Peyer's patch (tissue), 4 donors: Measurements from ENCODE around the gene XPNPEP3. TPM values are rescaled to one million over a fixed set of nuclear protein-coding genes. Genes with fewer than 3 reads are reported as not detected.

ENCODE experiments used
- DNase-seq, 3 donors: peaks; one replicate each; pipeline ENCODE4 v3.0.0-alpha.2; 2017 to 2019
- H3K27ac ChIP-seq, 4 donors: fragments of 200-600 bp; sonication (generic); one replicate each; pipeline ENCODE4 v1.5.1; 2016 to 2019
- H3K27me3 ChIP-seq, 2 donors: fragments of 200-600 bp; sonication (generic); one replicate each; pipeline ENCODE4 v1.5.1; 2019
- H3K36me3 ChIP-seq, 3 donors: fragments of 200-600 bp; sonication (generic); one replicate each; pipeline ENCODE4 v1.5.1; 2016 to 2019
- H3K4me1 ChIP-seq, 4 donors: fragments of 200-600 bp; sonication (generic); one replicate each; pipeline ENCODE4 v1.5.1; 2016 to 2019
- H3K4me3 ChIP-seq, 4 donors: fragments of 200-600 bp; sonication (generic); 1 replicate in 3 of 4; 2 replicates in 1 of 4; pipeline ENCODE4 v1.5.1; 2016 to 2019; ENCODE audit warnings: mild to moderate bottlenecking in 1 of 4
- H3K9me3 ChIP-seq, 4 donors: fragments of 200-600 bp; sonication (generic); one replicate each; pipeline ENCODE4 v1.5.1; 2016 to 2019; ENCODE audit warnings: mild to moderate bottlenecking in 1 of 4
- CTCF ChIP-seq, 6 experiments: fragments of 450-650 bp in 4 of 6; fragments of 200-600 bp in 2 of 6; sonication (generic) in 1 of 6; IDR thresholded peaks; one replicate each; pipeline ENCODE4 v1.5.1; 2017 to 2019; ENCODE audit warnings: antibody characterized with exemption in 6 of 6, mild to moderate bottlenecking in 3 of 6, moderate library complexity in 1 of 6
- POLR2A ChIP-seq, 2 donors: fragments of 450-650 bp; IDR thresholded peaks; one replicate each; pipeline ENCODE4 v1.5.1; 2017; ENCODE audit warnings: antibody characterized with exemption in 2 of 2, mild to moderate bottlenecking in 2 of 2, moderate library complexity in 2 of 2
- total RNA-seq, 4 donors: library from RNA; depleted of rRNA; stranded (reverse); fragments of >200 nt; gene quantifications; one replicate each; pipeline ENCODE4 v1.1.0, GENCODE V29; 2016

The XPNPEP3 gene
- total RNA-seq, 4 donors from 2014 or later: 1.4 to 10.5 (median 6.6) TPM

DNA sequence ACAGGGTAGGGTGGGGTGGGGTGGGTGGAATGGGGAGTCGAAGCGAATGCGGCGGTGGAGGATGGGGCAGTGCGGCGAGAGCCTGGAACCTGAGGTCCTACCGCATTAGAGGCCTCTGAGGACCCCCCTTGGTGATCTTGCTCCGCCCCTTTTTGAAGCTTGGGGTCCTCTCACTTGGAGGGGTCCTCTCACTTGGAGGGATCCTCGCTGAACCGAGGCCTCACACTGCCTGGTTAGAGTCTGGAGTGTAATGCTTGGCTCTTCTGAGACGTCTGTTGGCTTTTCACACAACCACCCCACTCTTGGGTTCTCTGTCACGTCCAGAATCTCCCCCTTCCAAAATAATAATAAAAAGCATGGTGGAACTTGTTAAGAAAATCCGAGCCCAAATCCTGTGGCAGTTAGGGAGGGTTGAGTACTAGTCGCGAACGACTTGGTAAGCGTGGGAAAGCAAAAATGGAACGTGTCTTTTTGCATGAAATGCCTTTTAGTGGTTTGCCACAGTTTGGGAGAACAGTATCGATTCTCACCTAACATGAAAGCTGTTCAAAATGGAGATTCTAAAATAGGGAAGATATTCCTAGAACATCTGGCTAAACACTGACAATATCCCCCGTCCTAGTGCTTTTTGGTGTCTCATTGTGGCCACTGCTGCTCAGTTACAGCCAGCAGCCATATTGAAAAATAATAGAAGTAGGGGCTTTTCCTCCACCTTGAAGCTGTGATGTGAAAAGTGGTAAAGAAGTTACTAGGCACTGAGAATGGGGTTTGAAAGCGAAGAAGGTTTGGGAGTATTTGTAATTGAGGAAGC is 95.1 kb downstream of the XPNPEP3 start:
- Histone ChIP-seq H3K27ac (peak overlapping the region; percentile 92 to 97 (median 95)), H3K27me3 (no peaks in the 10 kb centered on the region), H3K36me3 (peaks cover 0 to 12% (median 0%) of the 10 kb centered on the region in 3 donors), H3K9me3 (no peaks in the 10 kb centered on the region), H3K4me1 (peaks cover 0 to 20% (median 6%) of the 10 kb centered on the region in 4 donors), H3K4me3 (peak overlapping the region; percentile 66 to 100 (median 75))
- no peak for TF ChIP-seq CTCF (IDR thresholded peaks at IDR 0.05)
- TF ChIP-seq POLR2A (IDR thresholded peaks at IDR 0.05): no peak
- DNase-seq: no peak

- H3K27ac ChIP-seq: no peak overlapping the region
- peaks cover 0 to 20% (median 6%) of the 10 kb centered on the region in 4 donors for H3K4me1 ChIP-seq
- TF ChIP-seq CTCF (IDR thresholded peaks at IDR 0.05): no peak
- TF ChIP-seq POLR2A (IDR thresholded peaks at IDR 0.05): no peak
Measured at GRCh38 chr22:40953471-40953870, 96.5 kb downstream of the XPNPEP3 start.

DNA sequence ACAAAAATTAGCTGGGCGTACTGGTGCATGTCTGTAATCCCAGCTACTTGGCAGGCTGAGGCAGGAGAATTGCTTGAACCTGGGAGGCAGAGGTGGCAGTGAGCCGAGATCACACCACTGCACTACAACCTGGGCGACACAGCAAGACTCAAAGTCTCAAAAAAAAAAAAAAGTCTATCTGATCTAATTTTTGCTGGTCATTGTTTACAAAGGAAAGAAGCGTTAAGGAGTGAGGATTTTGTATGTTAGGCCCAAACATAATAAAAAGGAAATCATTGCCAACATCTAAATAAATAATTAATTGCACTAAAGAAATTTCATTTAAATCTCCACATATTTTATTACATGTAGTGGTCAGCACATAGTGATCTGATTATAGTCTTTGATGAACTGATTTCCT is 97.2 kb downstream of the XPNPEP3 start:
- H3K27ac ChIP-seq: no peak overlapping the region
- H3K4me3 ChIP-seq: no peak overlapping the region
- H3K36me3 ChIP-seq: peaks cover 0 to 25% (median 0%) of the 10 kb centered on the region in 3 donors
- no peak for DNase-seq
- TF ChIP-seq CTCF (IDR thresholded peaks at IDR 0.05): no peak
- no peak for TF ChIP-seq POLR2A (IDR thresholded peaks at IDR 0.05)
- no peaks in the 10 kb centered on the region for H3K9me3 ChIP-seq
- H3K4me1 ChIP-seq: peaks cover 0 to 20% (median 6%) of the 10 kb centered on the region in 4 donors
- H3K27me3 ChIP-seq: no peaks in the 10 kb centered on the region

More at GRCh38 chr22:40953471-40953870, 96.5 kb downstream of the XPNPEP3 start:
- peak overlapping the region in 1 of 4 donors; percentile 74 for H3K4me3 ChIP-seq
- H3K36me3 ChIP-seq: peaks cover 0 to 18% (median 0%) of the 10 kb centered on the region in 3 donors
- H3K27me3 ChIP-seq: no peaks in the 10 kb centered on the region
- no peak for DNase-seq
- no peaks in the 10 kb centered on the region for H3K9me3 ChIP-seq

DNA sequence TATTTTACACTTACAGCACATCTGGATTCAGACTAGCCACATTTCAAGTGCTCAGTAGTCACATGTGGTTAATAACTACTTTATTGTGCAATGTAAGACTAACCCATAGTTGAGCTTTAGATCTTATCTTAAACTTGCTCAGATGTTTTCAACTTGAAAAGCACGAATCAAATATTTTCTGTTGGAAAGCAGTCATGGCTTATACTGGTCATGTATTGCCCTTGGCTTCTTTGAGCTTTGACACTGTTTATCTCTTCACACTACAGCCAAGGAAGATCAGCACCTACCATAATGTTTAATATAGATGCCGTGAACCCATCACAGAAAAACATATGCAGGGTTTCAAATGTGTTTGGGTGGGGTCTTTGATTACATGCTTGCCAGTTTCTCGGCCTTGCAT is 98.6 kb downstream of the XPNPEP3 start:
- Histone ChIP-seq H3K36me3 (peaks cover 0 to 35% (median 0%) of the 10 kb centered on the region in 3 donors), H3K4me3 (no peak overlapping the region), H3K4me1 (peaks cover 0 to 14% (median 4%) of the 10 kb centered on the region in 4 donors), H3K27me3 (no peaks in the 10 kb centered on the region), H3K27ac (no peak overlapping the region), H3K9me3 (no peaks in the 10 kb centered on the region)
- TF ChIP-seq CTCF (IDR thresholded peaks at IDR 0.05) (no peak), POLR2A (IDR thresholded peaks at IDR 0.05) (no peak)
- DNase-seq: no peak

DNA sequence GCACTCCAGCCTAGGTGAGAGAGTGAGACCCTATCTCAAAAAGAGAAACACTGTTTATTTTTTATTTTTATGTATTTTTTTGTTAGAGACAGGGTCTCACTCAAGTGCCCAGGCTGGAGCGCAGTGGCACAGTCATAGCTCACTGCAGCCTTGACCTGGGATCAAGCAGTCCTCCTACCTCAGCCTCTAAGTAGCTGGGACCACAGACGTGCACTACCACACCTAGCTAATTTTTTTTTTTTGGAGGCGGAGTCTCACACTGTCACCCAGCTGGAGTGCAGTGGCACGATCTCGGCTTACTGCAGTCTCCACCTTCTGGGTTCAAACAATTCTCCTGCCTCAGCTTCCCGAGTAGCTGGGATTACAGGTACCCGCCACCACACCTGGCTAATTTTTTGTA is 100.7 kb downstream of the XPNPEP3 start:
- Histone ChIP-seq H3K36me3 (peaks cover 0 to 42% (median 0%) of the 10 kb centered on the region in 3 donors), H3K27ac (no peak overlapping the region), H3K9me3 (no peaks in the 10 kb centered on the region), H3K27me3 (no peaks in the 10 kb centered on the region), H3K4me1 (peaks cover 0 to 10% (median 2%) of the 10 kb centered on the region in 4 donors), H3K4me3 (no peak overlapping the region)
- TF ChIP-seq CTCF (IDR thresholded peaks at IDR 0.05) (no peak), POLR2A (IDR thresholded peaks at IDR 0.05) (no peak)
- peak in 1 of 3 donors; percentile 38 for DNase-seq
